SK-N-SH treated with all-trans-retinoic acid at 6 μM for 48 hours (cell line): ENCODE data around the gene CTU1.

Experiments used
- ATAC-seq: fragments of 200-7000 bp; cut with Tn5 transposase; 3 replicates; pipeline ENCODE4 v1.9.1; 2020; ENCODE audit warnings: mild to moderate bottlenecking, moderate library complexity
- ARNTL ChIP-seq: fragments of 450-650 bp; formaldehyde crosslinking; IDR thresholded peaks from 2 replicates; pipeline ENCODE4 v1.5.0; 2020; ENCODE audit warnings: low read depth, mild to moderate bottlenecking, moderate library complexity, borderline replicate concordance
- BACH2 ChIP-seq: fragments of 250-450 bp; sonication (Bioruptor Pico); IDR thresholded peaks from 2 replicates; pipeline ENCODE4 v1.9.0; 2021; ENCODE audit warnings: mild to moderate bottlenecking, borderline replicate concordance
- CREB5 ChIP-seq: fragments of 250-450 bp; sonication (Bioruptor Pico); IDR thresholded peaks from 2 replicates; pipeline ENCODE4 v1.5.1; 2020; ENCODE audit warnings: low read depth, mild to moderate bottlenecking, moderate library complexity
- CSDC2 ChIP-seq: fragments of 250-450 bp; sonication (Bioruptor Pico); IDR thresholded peaks from 2 replicates; pipeline ENCODE4 v1.5.0; 2020; ENCODE audit warnings: mild to moderate bottlenecking, moderate library complexity
- ESRRG ChIP-seq: fragments of 250-450 bp; sonication (Bioruptor Pico); IDR thresholded peaks from 2 replicates; pipeline ENCODE4 v1.6.1; 2021; ENCODE audit warnings: mild to moderate bottlenecking
- GLIS3 ChIP-seq: fragments of 250-450 bp; sonication (Bioruptor Pico); IDR thresholded peaks from 2 replicates; pipeline ENCODE4 v1.5.0; 2020; ENCODE audit warnings: mild to moderate bottlenecking, moderate library complexity
- OSR1 ChIP-seq: fragments of 250-450 bp; sonication (Bioruptor Pico); IDR thresholded peaks from 2 replicates; pipeline ENCODE4 v1.8.0; 2022; ENCODE audit warnings: moderate library complexity, mild to moderate bottlenecking, inconsistent platforms
- PATZ1 ChIP-seq: fragments of 250-450 bp; sonication (Bioruptor Pico); IDR thresholded peaks from 2 replicates; pipeline ENCODE4 v1.8.0; 2020; ENCODE audit warnings: mild to moderate bottlenecking, moderate library complexity, borderline replicate concordance
- POU6F1 ChIP-seq: fragments of 250-450 bp; sonication (Bioruptor Pico); IDR thresholded peaks from 2 replicates; pipeline ENCODE4 v1.8.0; 2021; ENCODE audit warnings: low read depth, mild to moderate bottlenecking, moderate library complexity, borderline replicate concordance
- PPARA ChIP-seq: fragments of 250-450 bp; sonication (Bioruptor Pico); IDR thresholded peaks from 2 replicates; pipeline ENCODE4 v1.5.0; 2020; ENCODE audit warnings: mild to moderate bottlenecking, borderline replicate concordance
- RARB ChIP-seq: fragments of 250-450 bp; sonication (Bioruptor Pico); IDR thresholded peaks from 2 replicates; pipeline ENCODE4 v1.8.0; 2021; ENCODE audit warnings: mild to moderate bottlenecking, moderate library complexity
- SNAI2 ChIP-seq: fragments of 250-450 bp; sonication (Bioruptor Pico); IDR thresholded peaks from 2 replicates; pipeline ENCODE4 v1.5.0; 2020; ENCODE audit warnings: mild to moderate bottlenecking, moderate library complexity
- TCF4 ChIP-seq: fragments of 250-450 bp; sonication (Bioruptor Pico); IDR thresholded peaks from 2 replicates; pipeline ENCODE4 v1.8.0; 2021; ENCODE audit warnings: mild to moderate bottlenecking, moderate library complexity, borderline replicate concordance
- TSHZ2 ChIP-seq: fragments of 250-450 bp; sonication (Bioruptor Pico); IDR thresholded peaks from 2 replicates; pipeline ENCODE4 v1.5.0; 2020; ENCODE audit warnings: mild to moderate bottlenecking, moderate library complexity
- ZC3H10 ChIP-seq: fragments of 250-450 bp; sonication (Bioruptor Pico); IDR thresholded peaks from 2 replicates; pipeline ENCODE4 v1.5.1; 2021; ENCODE audit warnings: mild to moderate bottlenecking, moderate library complexity
- ZFP3 ChIP-seq: fragments of 250-450 bp; sonication (Bioruptor Pico); IDR thresholded peaks from 2 replicates; pipeline ENCODE4 v1.5.0; 2020; ENCODE audit warnings: mild to moderate bottlenecking, moderate library complexity
- ZFP30 ChIP-seq: fragments of 450-650 bp; formaldehyde crosslinking; IDR thresholded peaks from 2 replicates; pipeline ENCODE4 v1.5.0; 2022; ENCODE audit warnings: mild to moderate bottlenecking, moderate library complexity
- ZNF565 ChIP-seq: fragments of 450-650 bp; formaldehyde crosslinking; conservative IDR thresholded peaks from 2 replicates; pipeline ENCODE4 v1.5.0; 2020; ENCODE audit warnings: low read depth, mild to moderate bottlenecking, moderate library complexity
- ZNF70 ChIP-seq: fragments of 450-650 bp; formaldehyde crosslinking; IDR thresholded peaks from 2 replicates; pipeline ENCODE4 v1.5.0; 2020; ENCODE audit warnings: mild to moderate bottlenecking, moderate library complexity
- ZNF8 ChIP-seq: fragments of 450-650 bp; formaldehyde crosslinking; IDR thresholded peaks from 2 replicates; pipeline ENCODE4 v1.5.0; 2020; ENCODE audit warnings: mild to moderate bottlenecking, moderate library complexity

CTU1 gene

GRCh38 chr19:51102991-51103390, 5.2 kb downstream of the CTU1 start (continued):
- no peak for TF ChIP-seq ZFP30 (CRISPR knock-in tag)
- TF ChIP-seq ESRRG = no peak
- TF ChIP-seq, all 23 proteins: peak for 0

GRCh38 chr19:51101171-51101865, 6.9 kb downstream of the CTU1 start:
- no peak for TF ChIP-seq ESRRG
- no peak for TF ChIP-seq ZC3H10 (CRISPR knock-in tag)
- TF ChIP-seq RARB (CRISPR knock-in tag) = no peak
- no peak for TF ChIP-seq GLIS3 (CRISPR knock-in tag)
- TF ChIP-seq BACH2 = no peak
- TF ChIP-seq ZFP3 (CRISPR knock-in tag) = no peak
- TF ChIP-seq TCF4 (CRISPR knock-in tag) = no peak
- TF ChIP-seq ZNF8 (CRISPR knock-in tag) = no peak
- no peak for TF ChIP-seq ZNF565 (CRISPR knock-in tag)
- no peak for TF ChIP-seq ARNTL (CRISPR knock-in tag)
- TF ChIP-seq ZNF70 (CRISPR knock-in tag) = no peak
- TF ChIP-seq, all 23 proteins: peak for 0
- ATAC-seq = no peak

GRCh38 chr19:51100601-51101000, 7.6 kb downstream of the CTU1 start:
- TF ChIP-seq CREB5 (CRISPR knock-in tag) = no peak
- no peak for TF ChIP-seq POU6F1 (CRISPR knock-in tag)
- no peak for TF ChIP-seq OSR1 (CRISPR knock-in tag)
- TF ChIP-seq ZNF8 (CRISPR knock-in tag) = no peak
- no peak for TF ChIP-seq ZNF70 (CRISPR knock-in tag)
- TF ChIP-seq TCF4 (CRISPR knock-in tag) = no peak
- TF ChIP-seq TSHZ2 (CRISPR knock-in tag) = no peak
- TF ChIP-seq ZC3H10 (CRISPR knock-in tag) = no peak
- TF ChIP-seq ZNF565 (CRISPR knock-in tag) = no peak
- TF ChIP-seq ESRRG = no peak
- TF ChIP-seq RARB (CRISPR knock-in tag) = no peak
- no peak for TF ChIP-seq ZFP3 (CRISPR knock-in tag)
- TF ChIP-seq SNAI2 (CRISPR knock-in tag) = no peak
- no peak for TF ChIP-seq ARNTL (CRISPR knock-in tag)
- TF ChIP-seq CSDC2 (CRISPR knock-in tag) = no peak
- no peak for TF ChIP-seq PPARA (CRISPR knock-in tag)
- TF ChIP-seq, all 23 proteins: peak for 0

GRCh38 chr19:51099047-51099382, 9.2 kb downstream of the CTU1 start:
- ATAC-seq = no peak
- no peak for TF ChIP-seq POU6F1 (CRISPR knock-in tag)
- TF ChIP-seq ZFP30 (CRISPR knock-in tag) = no peak
- TF ChIP-seq ARNTL (CRISPR knock-in tag) = no peak
- TF ChIP-seq SNAI2 (CRISPR knock-in tag) = no peak
- TF ChIP-seq ZFP3 (CRISPR knock-in tag) = no peak
- TF ChIP-seq RARB (CRISPR knock-in tag) = no peak
- TF ChIP-seq TCF4 (CRISPR knock-in tag) = no peak
- no peak for TF ChIP-seq PATZ1 (CRISPR knock-in tag)
- no peak for TF ChIP-seq ZC3H10 (CRISPR knock-in tag)
- no peak for TF ChIP-seq ZNF70 (CRISPR knock-in tag)
- TF ChIP-seq ZNF8 (CRISPR knock-in tag) = no peak
- no peak for TF ChIP-seq CREB5 (CRISPR knock-in tag)
- TF ChIP-seq CSDC2 (CRISPR knock-in tag) = no peak
- no peak for TF ChIP-seq BACH2
- TF ChIP-seq PPARA (CRISPR knock-in tag) = no peak

More at GRCh38 chr19:51100601-51101000, 7.6 kb downstream of the CTU1 start:
- ATAC-seq = no peak
